ENCODE data around the gene DUSP8. TPM values are rescaled to one million over a fixed set of nuclear protein-coding genes. Genes with fewer than 3 reads are reported as not detected.

DUSP8 gene
- total RNA-seq, 1 experiment from 2014 or later: 4.4 TPM

DNA sequence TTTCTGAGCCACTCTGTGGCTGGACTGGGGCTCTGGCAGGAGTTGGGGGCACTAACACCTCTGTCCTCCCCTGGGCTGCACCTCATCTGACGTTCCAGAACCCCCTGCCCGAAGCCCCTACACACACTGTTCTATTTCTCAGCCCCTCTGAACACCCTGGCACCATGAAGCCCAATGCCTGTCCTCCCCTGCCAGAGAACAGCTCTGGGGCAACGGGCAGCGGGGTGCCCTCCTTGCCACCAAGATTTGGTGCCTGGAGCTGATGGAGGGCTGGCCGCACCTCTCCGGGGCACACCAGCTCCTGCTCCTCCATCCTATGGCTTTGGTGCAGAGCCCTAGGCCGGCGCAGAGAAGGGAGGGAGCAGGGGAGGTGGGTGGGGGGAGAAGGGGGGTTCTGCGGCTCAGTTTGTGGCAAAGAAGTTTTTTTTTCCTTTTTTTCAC lies 16.3 kb downstream of the DUSP8 start:
- H3K9ac ChIP-seq (ENCODE audit: extremely low read depth, insufficient read length, low read length): no peak overlapping the region
- no peaks in the 10 kb centered on the region for H4K20me1 ChIP-seq (ENCODE audit: control insufficient read depth, insufficient read depth, insufficient read length)
- H3K18ac ChIP-seq (ENCODE audit: insufficient read length, low read depth, low read length): no peak overlapping the region
- no peaks in the 10 kb centered on the region for H3K79me2 ChIP-seq (ENCODE audit: insufficient read depth, low read length)
- no peak overlapping the region for H2BK12ac ChIP-seq (ENCODE audit: insufficient read length, low read depth, low read length)
- no peak overlapping the region for H4K8ac ChIP-seq (replicated peaks; ENCODE audit: insufficient read length, low read depth, low read length)
- no peak overlapping the region for H3K56ac ChIP-seq (ENCODE audit: insufficient read length, low read depth, low read length)
- peaks cover 40% of the 10 kb centered on the region for H3K27me3 Mint-ChIP-seq (ENCODE audit: low read depth)
- H3K4me1 Mint-ChIP-seq: peaks cover 26 to 47% of the 10 kb centered on the region in 2 experiments
- H3K9me3 Mint-ChIP-seq: no peaks in the 10 kb centered on the region
- H3T11ph ChIP-seq (ENCODE audit: low read length): no peak overlapping the region
- no peaks in the 10 kb centered on the region for H3K79me1 ChIP-seq (ENCODE audit: insufficient read depth, low read depth, low read length, poor library complexity, severe bottlenecking)
- H4K5ac ChIP-seq (ENCODE audit: insufficient read length, low read depth, low read length): no peak overlapping the region
- H2BK20ac ChIP-seq (ENCODE audit: low read depth, low read length, poor library complexity, severe bottlenecking): no peak overlapping the region
- no peak overlapping the region for H2AFZ ChIP-seq (ENCODE audit: low read length)
- no peak overlapping the region for H3K27ac ChIP-seq (ENCODE audit: insufficient read length, low read depth, low read length)
- no peak overlapping the region for H2AK5ac ChIP-seq (ENCODE audit: insufficient read length, low read length)
- peaks cover 8% of the 10 kb centered on the region; the same call in 1 of the 2 replicates for H3K27me3 ChIP-seq (ENCODE audit: insufficient read depth, low read length)
- 0 out of 5 replicates have a peak overlapping the region, but pooled peaks of 1 of the 2 experiments have one; percentile 41 for H3K4me3 Mint-ChIP-seq
- no peak overlapping the region for H3K4ac ChIP-seq (ENCODE audit: low read depth, low read length)
- H3K23me2 ChIP-seq (ENCODE audit: insufficient read length, low read depth, low read length, poor library complexity, severe bottlenecking): no peaks in the 10 kb centered on the region
- H2BK15ac ChIP-seq (ENCODE audit: low read depth, low read length): no peak overlapping the region
- no peak overlapping the region; the same call in 1 of the 2 replicates for H3K14ac ChIP-seq (ENCODE audit: insufficient read depth, low read length)
- H3K27ac Mint-ChIP-seq: no peak overlapping the region
- no peak overlapping the region for H3K4me2 ChIP-seq (ENCODE audit: insufficient read depth, insufficient read length, low read length)
- DNase-seq: peak; percentile 38
- no peak overlapping the region for H3K23ac ChIP-seq (ENCODE audit: insufficient read length, low read depth, low read length)
- no peak overlapping the region for H4K91ac ChIP-seq (ENCODE audit: insufficient read length, low read depth, low read length)
- WGBS (ENCODE audit: extremely low coverage, insufficient read length, low lambda C conversion rate): no CpG with 5 or more reads among the region's 9 CpGs
- H2BK5ac ChIP-seq (ENCODE audit: insufficient read length, low read length): no peak overlapping the region
- H2BK120ac ChIP-seq (ENCODE audit: low read depth, low read length, poor library complexity, severe bottlenecking): no peak overlapping the region
- H3K36me3 Mint-ChIP-seq (ENCODE audit: insufficient read depth in 1 of 3, low read depth in 3 of 3): peaks cover 0 to 1% (median 0%) of the 10 kb centered on the region in 3 experiments; a peak in 1 of 7 replicates
- H3K9me3 ChIP-seq (ENCODE audit: control insufficient read depth, low read depth, low read length): no peaks in the 10 kb centered on the region
- TF ChIP-seq CTCF (conservative IDR thresholded peaks at IDR 0.05): no peak
- peaks cover 2% of the 10 kb centered on the region; the same call in 1 of the 2 replicates for H3K4me1 ChIP-seq (ENCODE audit: insufficient read depth, low read length)
